Neural cell (in vitro differentiated cells): ENCODE measurements around the gene COLGALT1. TPM values are rescaled to one million over a fixed set of nuclear protein-coding genes. Genes with fewer than 3 reads are reported as not detected.
"Not testable (repeated sequence)": the region's sequence is repeated elsewhere in the genome, so short reads cannot be mapped to it uniquely, and the experiment has no call there.

Experiments used
- H2AFZ ChIP-seq: fragments of 200-600, 300-800 bp; sonication (generic), shearing (Covaris generic); 2 replicates; pipeline ENCODE4 v1.6.0; 2014; ENCODE audit warnings: low read depth, mild to moderate bottlenecking, antibody characterized with exemption, low read length, moderate library complexity
- H3F3A ChIP-seq: fragments of 200-600 bp; shearing (Covaris generic); 2 replicates; pipeline ENCODE4 v1.6.1; 2016; ENCODE audit warnings: mild to moderate bottlenecking, moderate library complexity, mixed read lengths, antibody characterized with exemption, low read length; ENCODE audit not compliant: insufficient read depth, poor library complexity, severe bottlenecking
- H3K27ac ChIP-seq: fragments of 200-600, 300-800 bp; sonication (generic), shearing (Covaris generic); 2 replicates; pipeline ENCODE4 v1.5.1; 2014; ENCODE audit warnings: mild to moderate bottlenecking, low read length, moderate library complexity
- H3K27me3 ChIP-seq: fragments of 300-800, 200-600 bp; sonication (generic), shearing (Covaris generic); 2 replicates; pipeline ENCODE4 v1.6.0; 2014; ENCODE audit warnings: mild to moderate bottlenecking, low read depth, low read length, moderate library complexity; ENCODE audit not compliant: insufficient read depth
- H3K36me3 ChIP-seq: fragments of 300-800, 200-600 bp; sonication (generic), shearing (Covaris generic); 2 replicates; pipeline ENCODE4 v1.5.1; 2014; ENCODE audit warnings: mild to moderate bottlenecking, antibody characterized with exemption, low read length, moderate library complexity; ENCODE audit not compliant: insufficient read depth
- H3K4me2 ChIP-seq: fragments of 300-800, 200-600 bp; sonication (generic), shearing (Covaris generic); 2 replicates; pipeline ENCODE4 v1.6.0; 2014; ENCODE audit warnings: mild to moderate bottlenecking, low read length
- H3K4me3 ChIP-seq: fragments of 300-800, 200-600 bp; sonication (generic), shearing (Covaris generic); 2 replicates; pipeline ENCODE4 v1.5.1; 2014; ENCODE audit warnings: mild to moderate bottlenecking, low read length, moderate library complexity
- H3K79me2 ChIP-seq: fragments of 200-600 bp; shearing (Covaris generic); replicated peaks from 2 replicates; pipeline ENCODE4 v1.6.0; 2014; ENCODE audit warnings: mild to moderate bottlenecking, low read length, moderate library complexity; ENCODE audit not compliant: insufficient read depth
- H3K9ac ChIP-seq: fragments of 300-800, 200-600 bp; sonication (generic), shearing (Covaris generic); 2 replicates; pipeline ENCODE4 v1.6.1; 2016; ENCODE audit warnings: mild to moderate bottlenecking, low read length, mixed read lengths
- H3K9me2 ChIP-seq: fragments of 200-600 bp; shearing (Covaris generic); 2 replicates; pipeline ENCODE4 v1.6.1; 2016; ENCODE audit warnings: mild to moderate bottlenecking, low read length, mixed read lengths; ENCODE audit not compliant: insufficient read depth
- H3K9me3 ChIP-seq: fragments of 200-600, 300-800 bp; sonication (generic), shearing (Covaris generic); 2 replicates; pipeline ENCODE4 v1.6.1; 2016; ENCODE audit warnings: mild to moderate bottlenecking, mixed run types, low read length, moderate library complexity, mixed read lengths
- H4K20me1 ChIP-seq: fragments of 200-600 bp; shearing (Covaris generic); 2 replicates; pipeline ENCODE4 v1.6.1; 2016; ENCODE audit warnings: mild to moderate bottlenecking, mixed run types; ENCODE audit not compliant: insufficient read depth
- CTCF ChIP-seq: fragments of 450-650 bp; IDR thresholded peaks from 2 replicates; pipeline ENCODE4 v1.5.1; 2014; ENCODE audit warnings: antibody characterized with exemption, mild to moderate bottlenecking, moderate library complexity; ENCODE audit not compliant: poor library complexity, severe bottlenecking
- EP300 ChIP-seq: fragments of 450-650 bp; conservative IDR thresholded peaks from 2 replicates; pipeline ENCODE4 v1.6.1; 2014; ENCODE audit warnings: antibody characterized with exemption, mild to moderate bottlenecking, moderate library complexity; ENCODE audit not compliant: poor library complexity, severe bottlenecking
- EZH2 ChIP-seq: fragments of 200-600, 300-800 bp; shearing (Covaris generic), sonication (generic); IDR thresholded peaks from 2 replicates; pipeline ENCODE4 v1.6.1; 2014; ENCODE audit warnings: antibody characterized with exemption, low read length, borderline replicate concordance, mild to moderate bottlenecking; ENCODE audit not compliant: insufficient read depth, poor library complexity, severe bottlenecking
- MXI1 ChIP-seq: fragments of 450-650 bp; conservative IDR thresholded peaks from 2 replicates; pipeline ENCODE4 v1.6.1; 2014; ENCODE audit warnings: antibody characterized with exemption, mild to moderate bottlenecking; ENCODE audit not compliant: poor library complexity, severe bottlenecking
- POLR2AphosphoS5 ChIP-seq: IDR thresholded peaks from 2 replicates; pipeline ENCODE4 v1.6.1; 2012
- RAD21 ChIP-seq: fragments of 450-650 bp; conservative IDR thresholded peaks from 2 replicates; pipeline ENCODE4 v1.6.1; 2014; ENCODE audit warnings: antibody characterized with exemption, mild to moderate bottlenecking, moderate library complexity
- REST ChIP-seq: IDR thresholded peaks from 2 replicates; pipeline ENCODE4 v1.6.1; 2012; ENCODE audit warnings: borderline replicate concordance
- SMC3 ChIP-seq: fragments of 450-650 bp; conservative IDR thresholded peaks from 2 replicates; pipeline ENCODE4 v1.6.1; 2014; ENCODE audit warnings: antibody characterized with exemption, mild to moderate bottlenecking, moderate library complexity; ENCODE audit not compliant: poor library complexity
- TAF1 ChIP-seq: IDR thresholded peaks from 2 replicates; pipeline ENCODE4 v1.6.1; 2012; ENCODE audit warnings: low read depth
- polyA plus RNA-seq: library from polyadenylated mRNA; depleted of rRNA; stranded (reverse); fragments of >200 nt; gene quantifications from 2 replicates; pipeline ENCODE4 v1.2.3, GENCODE V29; 2014

The COLGALT1 gene
- polyA plus RNA-seq, 1 donor from 2014 or later = 18.8 TPM

GRCh38 chr19:17590866-17591265 lies 35.4 kb downstream of the COLGALT1 start:
- Histone ChIP-seq H3K4me3 (no peak overlapping the region), H3K9ac (no peak overlapping the region), H3K27ac (no peak overlapping the region), H3K4me2 (no peak overlapping the region), H3K79me2 (no peaks in the 10 kb centered on the region), H3K9me2 (no peaks in the 10 kb centered on the region), H3F3A (no peaks in the 10 kb centered on the region), H3K27me3 (no peaks in the 10 kb centered on the region), H3K36me3 (no peaks in the 10 kb centered on the region), H2AFZ (no peak overlapping the region), H4K20me1 (no peaks in the 10 kb centered on the region), H3K9me3 (no peaks in the 10 kb centered on the region)
- TF ChIP-seq EP300 = no peak
- no peak for TF ChIP-seq REST
- TF ChIP-seq TAF1 = no peak
- TF ChIP-seq POLR2AphosphoS5 = no peak
- no peak for TF ChIP-seq MXI1
- no peak for TF ChIP-seq RAD21
- TF ChIP-seq SMC3 = no peak
- no peak for TF ChIP-seq CTCF
- TF ChIP-seq EZH2 = no peak

GRCh38 chr19:17594296-17594695 lies 38.8 kb downstream of the COLGALT1 start:
- not testable (repeated sequence) for H3K36me3 ChIP-seq, H4K20me1 ChIP-seq, H3K27ac ChIP-seq, H3K9me3 ChIP-seq, H3K9ac ChIP-seq, H3K27me3 ChIP-seq, H2AFZ ChIP-seq, H3K9me2 ChIP-seq, H3K79me2 ChIP-seq, H3K4me3 ChIP-seq, H3K4me2 ChIP-seq, H3F3A ChIP-seq

GRCh38 chr19:17598063-17598462 lies 42.6 kb downstream of the COLGALT1 start:
- H3K4me3 ChIP-seq, H2AFZ ChIP-seq, H3K4me2 ChIP-seq, H3K36me3 ChIP-seq, H3K9me2 ChIP-seq, H3K9ac ChIP-seq, H4K20me1 ChIP-seq, H3K9me3 ChIP-seq, H3K79me2 ChIP-seq, H3K27ac ChIP-seq, H3K27me3 ChIP-seq, H3F3A ChIP-seq: not testable (repeated sequence)
